ENCODE results near the gene TMBIM4. TPM values are rescaled to one million over a fixed set of nuclear protein-coding genes. Genes with fewer than 3 reads are reported as not detected.
"Not testable (repeated sequence)": the region's sequence is repeated elsewhere in the genome, so short reads cannot be mapped to it uniquely, and the experiment has no call there.

TMBIM4 gene
- total RNA-seq, 1 experiment from 2014 or later: 51.1 TPM

DNA sequence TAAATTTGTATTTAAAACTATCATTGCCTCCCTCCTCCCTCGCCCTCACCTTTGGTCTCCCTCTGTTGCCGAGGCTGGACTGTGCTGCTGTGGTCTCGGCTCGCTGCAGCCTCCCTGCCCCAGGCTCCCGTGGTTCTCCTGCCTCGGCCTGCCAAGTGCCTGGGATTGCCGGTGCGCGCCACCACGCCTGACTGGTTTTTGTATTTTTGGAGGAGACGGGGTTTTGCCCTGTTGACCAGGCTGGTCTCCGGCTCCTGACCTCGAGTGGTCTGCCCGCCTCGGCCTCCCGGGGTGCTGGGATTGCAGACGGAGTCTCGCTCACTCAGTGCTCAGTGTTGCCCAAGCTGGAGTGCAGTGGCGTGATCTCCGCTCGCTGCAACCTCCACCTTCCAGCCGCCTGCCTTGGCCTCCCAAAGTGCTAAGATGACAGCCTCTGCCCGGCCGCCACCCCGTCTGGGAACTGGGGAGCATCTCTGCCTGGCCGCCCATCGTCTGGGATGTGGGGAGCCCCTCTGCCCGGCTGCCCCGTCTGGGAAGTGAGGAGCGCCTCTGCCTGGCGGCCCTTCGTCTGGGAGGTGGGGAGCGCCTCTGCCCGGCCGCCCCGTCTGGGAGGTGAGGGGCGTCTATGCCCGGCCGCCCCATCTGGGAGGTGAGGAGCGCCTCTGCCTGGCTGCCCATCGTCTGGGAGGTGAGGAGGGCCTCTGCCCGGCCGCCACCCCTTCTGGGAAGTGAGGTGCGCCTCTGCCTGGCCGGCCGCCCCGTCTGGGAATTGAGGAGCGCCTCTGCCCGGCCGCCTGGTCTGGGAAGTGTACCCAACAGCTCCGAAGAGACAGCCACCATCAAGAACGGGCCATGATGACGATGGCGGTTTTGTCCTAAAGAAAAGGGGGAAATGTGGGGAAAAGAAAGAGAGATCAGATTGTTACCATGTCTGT lies 4.9 kb upstream of the TMBIM4 start:
- H3K4me2 ChIP-seq (ENCODE audit: low read length); H3K79me2 ChIP-seq (ENCODE audit: insufficient read depth, low read length); H3K4me3 ChIP-seq (replicated peaks in 1 of 2; ENCODE audit: low read depth in 1 of 2, low read length in 2 of 2); H3K9ac ChIP-seq (ENCODE audit: low read length); H3K27me3 ChIP-seq (ENCODE audit: insufficient read depth, low read length); DNase-seq (ENCODE audit: low read depth, low spot score); H3K27ac ChIP-seq (ENCODE audit: low read depth, low read length); RAD21 ChIA-PET (ENCODE audit: low non-redundant PET in 1 of 2, low total read pairs in 2 of 2, uncharacterized antibody in 2 of 2, unreplicated experiment in 2 of 2); intact Hi-C loops (cut with micrococcal nuclease); POLR2A ChIA-PET; CTCF ChIA-PET; H3K9me3 ChIP-seq (ENCODE audit: control insufficient read depth in 1 of 2, insufficient read depth in 1 of 2, low read depth in 1 of 2, low read length in 2 of 2); H4K20me1 ChIP-seq (ENCODE audit: insufficient read depth); H2AFZ ChIP-seq (ENCODE audit: low read depth, low read length, poor library complexity, severe bottlenecking); H3K9me2 ChIP-seq (ENCODE audit: insufficient read depth); H3K4me1 ChIP-seq (ENCODE audit: control insufficient read depth in 1 of 2, insufficient read depth in 2 of 2, low read length in 2 of 2); H3K36me3 ChIP-seq (ENCODE audit: control insufficient read depth in 1 of 2, insufficient read depth in 2 of 2, low read length in 2 of 2); ATAC-seq; BruUV-seq (replicated peaks): not testable (repeated sequence)

DNA sequence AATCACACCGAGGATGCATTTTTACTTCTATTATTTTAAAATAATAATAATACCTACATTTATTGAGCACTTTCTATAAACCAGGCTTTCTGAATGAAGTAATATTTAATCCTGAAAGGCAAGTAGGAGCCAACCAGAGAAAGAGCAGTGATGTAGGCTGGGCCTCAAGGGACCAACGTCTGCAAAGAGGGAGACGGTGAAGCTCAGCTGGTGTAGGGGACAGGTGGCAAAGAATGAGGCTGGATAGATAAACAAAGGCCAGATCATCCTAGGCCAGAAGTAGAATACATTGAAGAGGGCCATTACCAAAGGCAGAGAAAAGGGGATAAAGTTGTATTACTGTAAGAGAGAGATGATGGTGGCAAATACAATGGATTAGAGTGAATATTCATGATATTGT lies 810 bp upstream of the TMBIM4 start:
- Histone ChIP-seq H3K9ac (ENCODE audit: low read length) (no peak overlapping the region), H3K4me3 (replicated peaks in 1 of 2; ENCODE audit: low read depth in 1 of 2, low read length in 2 of 2) (no peak overlapping the region; a peak in 1 of 4 replicates), H3K27me3 (ENCODE audit: insufficient read depth, low read length) (no peaks in the 10 kb centered on the region), H2AFZ (ENCODE audit: low read depth, low read length, poor library complexity, severe bottlenecking) (no peak overlapping the region), H3K27ac (ENCODE audit: low read depth, low read length) (peak overlapping the region; percentile 98; the same call in 1 of the 2 replicates), H3K9me3 (ENCODE audit: control insufficient read depth in 1 of 2, insufficient read depth in 1 of 2, low read depth in 1 of 2, low read length in 2 of 2) (no peaks in the 10 kb centered on the region), H3K79me2 (ENCODE audit: insufficient read depth, low read length) (peaks cover 36% of the 10 kb centered on the region), H3K4me2 (ENCODE audit: low read length) (peak overlapping the region; percentile 80), H3K4me1 (ENCODE audit: control insufficient read depth in 1 of 2, insufficient read depth in 2 of 2, low read length in 2 of 2) (peaks cover 4 to 19% of the 10 kb centered on the region in 2 experiments), H4K20me1 (ENCODE audit: insufficient read depth) (no peaks in the 10 kb centered on the region), H3K36me3 (ENCODE audit: control insufficient read depth in 1 of 2, insufficient read depth in 2 of 2, low read length in 2 of 2) (peaks cover 0 to 13% of the 10 kb centered on the region in 2 experiments; a peak in 2 of 4 replicates), H3K9me2 (ENCODE audit: insufficient read depth) (no peaks in the 10 kb centered on the region)
- intact Hi-C loops (cut with micrococcal nuclease): no loop called here
- CTCF ChIA-PET: interaction anchor here (1.3 to 2.2 kb wide), 3 partner anchors 11 to 99 kb away, joined by 3 to 17 read pairs (median 8); no protein-coding TSS in a partner anchor
- POLR2A ChIA-PET: no interaction called here
- no TSS peak for BruUV-seq (replicated peaks)
- ATAC-seq (no peak), DNase-seq (ENCODE audit: low read depth, low spot score) (no peak)
- RAD21 ChIA-PET (ENCODE audit: low non-redundant PET in 1 of 2, low total read pairs in 2 of 2, uncharacterized antibody in 2 of 2, unreplicated experiment in 2 of 2): no interaction called here
- no peak for TF ChIP-seq RAD21 (IDR thresholded peaks at IDR 0.05; ENCODE audit: low read depth)
- no peak for TF ChIP-seq FOSL1 (IDR thresholded peaks at IDR 0.05; ENCODE audit: low read depth)
- TF ChIP-seq CEBPB (IDR thresholded peaks at IDR 0.05; ENCODE audit: low read depth): no peak
- TF ChIP-seq, protein P1, sequence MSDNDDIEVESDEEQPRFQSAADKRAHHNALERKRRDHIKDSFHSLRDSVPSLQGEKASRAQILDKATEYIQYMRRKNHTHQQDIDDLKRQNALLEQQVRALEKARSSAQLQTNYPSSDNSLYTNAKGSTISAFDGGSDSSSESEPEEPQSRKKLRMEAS (IDR thresholded peaks at IDR 0.05): no peak
- TF ChIP-seq TCF7L2 (IDR thresholded peaks at IDR 0.05; ENCODE audit: borderline replicate concordance, extremely low read depth, insufficient read depth, insufficient read length): no peak
- no peak for TF ChIP-seq EZH2 (IDR thresholded peaks at IDR 0.05)
- TF ChIP-seq, protein P2, sequence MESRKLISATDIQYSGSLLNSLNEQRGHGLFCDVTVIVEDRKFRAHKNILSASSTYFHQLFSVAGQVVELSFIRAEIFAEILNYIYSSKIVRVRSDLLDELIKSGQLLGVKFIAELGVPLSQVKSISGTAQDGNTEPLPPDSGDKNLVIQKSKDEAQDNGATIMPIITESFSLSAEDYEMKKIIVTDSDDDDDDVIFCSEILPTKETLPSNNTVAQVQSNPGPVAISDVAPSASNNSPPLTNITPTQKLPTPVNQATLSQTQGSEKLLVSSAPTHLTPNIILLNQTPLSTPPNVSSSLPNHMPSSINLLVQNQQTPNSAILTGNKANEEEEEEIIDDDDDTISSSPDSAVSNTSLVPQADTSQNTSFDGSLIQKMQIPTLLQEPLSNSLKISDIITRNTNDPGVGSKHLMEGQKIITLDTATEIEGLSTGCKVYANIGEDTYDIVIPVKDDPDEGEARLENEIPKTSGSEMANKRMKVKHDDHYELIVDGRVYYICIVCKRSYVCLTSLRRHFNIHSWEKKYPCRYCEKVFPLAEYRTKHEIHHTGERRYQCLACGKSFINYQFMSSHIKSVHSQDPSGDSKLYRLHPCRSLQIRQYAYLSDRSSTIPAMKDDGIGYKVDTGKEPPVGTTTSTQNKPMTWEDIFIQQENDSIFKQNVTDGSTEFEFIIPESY (IDR thresholded peaks at IDR 0.05; ENCODE audit: extremely low read depth, insufficient replicate concordance, low read length): no peak
- TF ChIP-seq SP1 (IDR thresholded peaks at IDR 0.05; ENCODE audit: low read depth): no peak
- TF ChIP-seq EGR1 (IDR thresholded peaks at IDR 0.05; ENCODE audit: low read depth): no peak
- no peak for TF ChIP-seq EZH2phosphoT487 (IDR thresholded peaks at IDR 0.05; ENCODE audit: borderline replicate concordance)
- TF ChIP-seq YY1 (IDR thresholded peaks at IDR 0.05; ENCODE audit: extremely low read depth, insufficient replicate concordance, low read depth, low read length): no peak
